HG02623 (cell line): Measurements from ENCODE around the gene FUT4.
"Not testable (repeated sequence)": the region's sequence is repeated elsewhere in the genome, so short reads cannot be mapped to it uniquely, and the experiment has no call there.

Experiments used
- ATAC-seq: cut with Tn5 transposase; IDR thresholded peaks from one replicate; pipeline ENCODE4 v1.9.1; 2021; ENCODE audit warnings: moderate library complexity; ENCODE audit not compliant: unreplicated experiment

FUT4 gene

GRCh38 chr11:94543695-94544645 lies at the start of gene FUT4:
FUT4 (plus strand) TSS chr11:94543921; CDS start chr11:94544134, 213 bp downstream.
- peak; percentile 85 for ATAC-seq

GRCh38 chr11:94494126-94494680 lies 49.5 kb upstream of the FUT4 start:
- ATAC-seq, result peak; percentile 49

GRCh38 chr11:94500181-94500580 lies 43.5 kb upstream of the FUT4 start:
- ATAC-seq, result no peak

- ATAC-seq, result no peak
These were observed 42.2 kb upstream of the FUT4 start for GRCh38 chr11:94501522-94501921.

GRCh38 chr11:94504689-94505293 lies 38.9 kb upstream of the FUT4 start:
- no peak for ATAC-seq

GRCh38 chr11:94506513-94506912 lies 37.2 kb upstream of the FUT4 start:
- ATAC-seq, result not testable (repeated sequence)

GRCh38 chr11:94507485-94507884 lies 36.2 kb upstream of the FUT4 start:
- no peak for ATAC-seq

- ATAC-seq, result peak; percentile 84
These were observed 31.6 kb upstream of the FUT4 start, which contains the start of gene C11orf97 for GRCh38 chr11:94511932-94512781. C11orf97 (plus strand) TSS chr11:94512461; CDS start chr11:94512529, 68 bp downstream.

GRCh38 chr11:94513091-94513490 lies 30.6 kb upstream of the FUT4 start:
- ATAC-seq, result no peak

GRCh38 chr11:94515398-94515797 lies 28.3 kb upstream of the FUT4 start:
- no peak for ATAC-seq

- ATAC-seq, result no peak
These were observed 27.0 kb upstream of the FUT4 start for GRCh38 chr11:94516725-94517124.

- no peak for ATAC-seq
These were observed 25.4 kb upstream of the FUT4 start for GRCh38 chr11:94518300-94518699.

GRCh38 chr11:94519478-94520084 lies 24.1 kb upstream of the FUT4 start:
- ATAC-seq, result no peak

GRCh38 chr11:94521684-94522083 lies 22.0 kb upstream of the FUT4 start:
- ATAC-seq, result no peak

GRCh38 chr11:94524341-94524740 lies 19.4 kb upstream of the FUT4 start:
- no peak for ATAC-seq

GRCh38 chr11:94525546-94526324 lies 18.0 kb upstream of the FUT4 start:
- no peak for ATAC-seq

GRCh38 chr11:94526645-94527438 lies 16.9 kb upstream of the FUT4 start:
- ATAC-seq, result no peak

GRCh38 chr11:94528551-94528950 lies 15.2 kb upstream of the FUT4 start:
- ATAC-seq, result no peak

GRCh38 chr11:94532211-94532610 lies 11.5 kb upstream of the FUT4 start:
- no peak for ATAC-seq
